Measurements from ENCODE around the gene CLK2. TPM values are rescaled to one million over a fixed set of nuclear protein-coding genes. Genes with fewer than 3 reads are reported as not detected.

The CLK2 gene
- total RNA-seq, 1 donor from 2014 or later, result 73.7 TPM

Other genes starting within 250 kb of the CLK2 start
- gene DCST2, start 239.7 kb downstream of the CLK2 start, total RNA-seq, result 1.0 TPM
- not detected for gene DCST1, start 239.7 kb downstream of the CLK2 start, total RNA-seq
- 146 TPM for gene ADAM15, start 222.2 kb downstream of the CLK2 start, total RNA-seq
- gene EFNA4, start 209.8 kb downstream of the CLK2 start, total RNA-seq, result 12.8 TPM
- 2.7 TPM for gene EFNA3, start 194.7 kb downstream of the CLK2 start, total RNA-seq
- 100.0 TPM for gene EFNA1, start 145.6 kb downstream of the CLK2 start, total RNA-seq
- 54.7 TPM for gene SLC50A1, start 137.7 kb downstream of the CLK2 start, total RNA-seq
- 130 TPM for gene DPM3, start 133.0 kb downstream of the CLK2 start, total RNA-seq
- 158 TPM for gene KRTCAP2, start 100.2 kb downstream of the CLK2 start, total RNA-seq
- 0.83 TPM for gene TRIM46, start 99.7 kb downstream of the CLK2 start, total RNA-seq
- gene THBS3, start 65.6 kb downstream of the CLK2 start, total RNA-seq, result 43.1 TPM
- gene MTX1, start 64.8 kb downstream of the CLK2 start, total RNA-seq, result 31.3 TPM
- gene ENTREP3, start 18.0 kb downstream of the CLK2 start, total RNA-seq, result 49.0 TPM
- gene SCAMP3, start 11.1 kb downstream of the CLK2 start, total RNA-seq, result 68.6 TPM
- gene HCN3, start 4.0 kb upstream of the CLK2 start, total RNA-seq, result 8.7 TPM
- gene PKLR, start 27.9 kb upstream of the CLK2 start, total RNA-seq, result 1.7 TPM
- 269 TPM for gene FDPS, start 35.4 kb upstream of the CLK2 start, total RNA-seq
- 58.8 TPM for gene RUSC1, start 47.4 kb upstream of the CLK2 start, total RNA-seq